Stimulated activated CD8-positive, alpha-beta memory T cell treated with anti-CD3 and anti-CD28 coated beads, Interleukin-15, amount 100 ng/mL, for 1 hour (primary cell): ENCODE data around the gene RIOK3.
A peak's percentile ranks its signal among the peaks of the same experiment; 100 is the strongest.
"Not testable (repeated sequence)": the region's sequence is repeated elsewhere in the genome, so short reads cannot be mapped to it uniquely, and the experiment has no call there.

Source experiments
- DNase-seq: peaks from one replicate; pipeline ENCODE4 v3.0.0-alpha.2; 2020; ENCODE audit warnings: low read depth

RIOK3 gene

DNA sequence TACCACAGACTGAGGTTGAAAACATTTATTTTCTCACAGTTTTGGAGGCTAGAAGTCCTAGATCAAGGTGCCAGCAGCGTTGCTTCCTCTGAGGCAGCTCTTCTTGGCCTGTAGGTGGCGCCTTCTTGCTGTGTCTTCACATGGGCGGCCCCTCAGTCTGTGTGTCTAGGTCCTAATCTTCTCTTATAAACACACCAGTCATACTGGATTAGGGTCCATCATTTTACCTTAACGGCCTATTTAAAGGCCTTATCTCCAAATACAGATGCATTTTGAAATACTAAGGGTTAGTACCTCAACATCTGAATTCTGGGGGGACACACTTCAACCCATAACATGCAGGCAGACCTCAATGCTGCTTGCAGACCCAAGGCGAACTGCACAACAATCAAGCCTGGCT is 45.8 kb downstream of the RIOK3 start:
- DNase-seq = peak; percentile 49

DNA sequence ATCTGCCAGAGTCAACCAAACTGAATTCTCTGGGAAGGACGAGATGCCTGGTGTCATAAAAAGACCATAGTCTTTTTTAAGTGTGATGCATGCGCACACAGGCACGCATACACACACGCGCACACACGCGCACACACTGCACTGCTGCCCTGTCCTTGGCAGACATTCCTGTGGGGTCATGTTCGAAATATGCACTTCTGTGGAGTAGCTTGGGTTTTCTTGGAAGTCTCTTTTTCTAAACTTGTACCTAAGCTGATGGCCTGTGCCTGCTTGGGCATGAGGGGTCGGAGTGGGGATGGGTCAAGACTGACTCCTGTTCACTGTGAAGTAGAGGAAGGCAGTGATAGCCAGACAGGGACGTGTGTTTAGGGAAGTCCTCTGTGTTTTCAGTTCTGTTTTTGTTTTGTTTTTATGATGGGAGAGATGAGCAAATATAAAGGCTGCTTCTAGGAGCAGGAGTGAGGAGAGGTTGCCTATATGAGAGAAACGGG is 46.2 kb downstream of the RIOK3 start:
- DNase-seq = no peak

DNA sequence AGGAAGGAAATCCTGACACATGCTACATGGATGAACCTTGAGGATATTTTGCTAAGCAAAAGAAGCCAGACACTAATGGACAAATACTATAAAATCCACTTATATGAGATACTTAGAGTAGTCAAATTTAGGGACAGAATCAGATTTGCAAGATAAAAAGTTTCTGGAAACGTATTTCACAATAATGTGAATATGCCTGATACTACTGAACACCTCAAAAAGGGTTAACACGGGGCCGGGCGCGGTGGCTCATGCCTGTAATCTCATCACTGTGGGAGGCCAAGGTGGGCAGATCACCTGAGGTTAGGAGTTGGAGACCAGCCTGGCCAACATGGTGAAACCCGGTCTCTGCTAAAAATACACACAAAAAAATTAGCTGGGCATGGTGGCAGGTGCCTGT is 48.5 kb downstream of the RIOK3 start:
- DNase-seq = no peak

DNA sequence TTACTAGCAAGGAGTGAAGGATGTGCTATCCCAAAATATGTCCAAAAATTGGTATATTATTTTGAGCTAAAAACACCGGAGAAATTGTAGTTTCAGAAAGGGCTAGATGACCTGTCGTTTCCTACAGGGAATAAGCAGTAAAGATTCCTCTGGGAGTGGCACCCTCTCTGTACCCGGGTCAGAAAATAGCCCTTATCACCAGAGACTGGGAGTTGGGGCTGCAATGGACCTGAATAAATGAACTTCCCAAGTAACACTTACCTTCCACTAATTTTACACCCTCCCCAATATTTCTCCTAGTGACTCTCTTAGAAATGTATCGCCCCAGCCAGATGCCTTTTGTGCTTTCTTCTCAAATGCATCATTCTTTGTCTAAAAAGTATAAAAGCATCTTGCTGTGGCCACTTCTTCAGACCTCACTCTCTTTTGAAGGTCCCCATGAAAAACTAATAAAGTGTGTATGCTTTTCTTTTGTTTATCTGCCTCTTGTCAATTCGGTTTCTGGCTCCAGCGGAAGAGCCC is 49.5 kb downstream of the RIOK3 start:
- no peak for DNase-seq

DNA sequence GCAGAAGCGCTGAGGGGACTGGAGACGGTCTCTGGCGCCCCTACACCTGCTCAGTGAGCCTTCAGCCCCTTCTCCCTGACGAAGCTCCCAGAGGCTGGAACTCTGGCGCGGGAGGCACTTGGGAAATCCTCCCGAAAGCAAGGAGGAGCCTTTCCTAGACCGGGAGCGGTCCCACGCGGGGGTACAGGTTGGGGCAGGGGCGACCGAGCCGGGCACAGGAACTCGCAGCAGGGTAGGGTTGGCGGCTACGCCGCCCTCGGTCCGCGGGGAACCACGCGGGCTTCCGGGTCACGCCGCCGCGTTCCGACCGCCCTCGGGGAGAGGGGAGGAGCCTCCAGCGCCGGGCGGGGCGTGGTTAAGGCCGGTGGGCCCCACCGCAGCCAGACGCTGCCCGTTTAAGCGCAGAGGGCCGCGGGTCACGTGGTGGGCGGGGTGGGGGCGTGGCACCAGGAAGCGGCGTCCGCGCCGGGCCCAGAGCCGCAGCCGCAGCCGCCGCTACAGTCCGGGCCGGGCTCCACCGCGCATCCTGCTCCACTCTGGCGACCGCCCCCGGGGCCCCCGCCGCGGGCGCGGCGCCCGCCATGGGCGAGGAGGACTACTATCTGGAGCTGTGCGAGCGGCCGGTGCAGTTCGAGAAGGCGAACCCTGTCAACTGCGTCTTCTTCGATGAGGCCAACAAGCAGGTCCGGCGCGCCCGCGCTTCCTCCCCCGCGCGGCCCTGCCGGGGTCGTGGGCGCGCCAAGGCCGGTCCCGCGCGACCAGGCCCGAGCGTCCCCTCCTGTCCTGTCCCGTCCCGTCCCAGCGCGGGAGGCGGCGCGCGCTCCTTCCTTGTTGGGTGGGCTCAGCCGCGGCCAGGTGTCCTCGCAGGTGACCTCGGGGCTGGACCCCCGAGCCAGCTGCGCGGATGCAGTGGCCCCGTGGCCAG is 50.2 kb downstream of the RIOK3 start, which contains the start of gene RMC1:
TSS of gene RMC1 (plus strand) at position 474 of the 925 bp plus-strand sequence. CDS start at position 582, 108 bp downstream.
- DNase-seq = peak; percentile 96

DNA sequence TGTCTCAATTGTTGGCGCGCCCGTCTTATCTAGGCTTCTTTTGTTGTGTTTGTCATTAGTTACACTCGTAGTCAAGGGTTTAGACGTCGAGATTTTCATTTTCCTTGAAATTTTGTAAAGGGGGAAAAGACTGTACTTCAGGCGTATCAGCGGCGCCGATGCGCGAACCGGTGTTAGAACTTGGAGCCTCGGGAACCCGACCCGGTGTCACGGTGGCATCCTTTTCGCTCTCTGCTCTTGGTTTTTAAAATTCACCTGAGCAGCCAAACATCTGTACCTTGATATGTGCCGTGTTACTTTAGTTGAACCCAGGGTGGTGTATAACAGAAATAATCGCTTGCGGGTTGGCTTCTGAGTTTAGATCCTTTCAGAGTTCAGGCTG is 50.9 kb downstream of the RIOK3 start:
- DNase-seq = no peak

DNA sequence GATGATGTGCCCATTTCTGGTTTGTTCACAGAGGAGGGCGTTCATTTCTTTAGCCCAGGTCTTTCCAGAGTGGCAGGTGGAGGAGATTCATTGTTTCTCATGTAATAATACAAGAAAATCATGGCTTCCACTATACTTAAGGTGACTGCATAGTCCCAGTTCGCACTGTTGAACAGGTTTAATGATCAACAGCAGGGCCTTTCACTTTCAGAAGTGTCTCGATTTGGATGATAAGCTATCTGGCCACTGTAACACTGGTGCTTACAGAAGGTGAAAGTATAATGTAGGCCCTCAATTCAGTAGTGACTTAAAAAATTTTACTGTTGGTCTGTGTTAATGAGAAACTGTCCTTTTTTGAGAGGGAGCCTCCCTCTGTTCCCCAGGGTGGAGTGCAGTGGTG is 51.6 kb downstream of the RIOK3 start:
- DNase-seq = no peak

DNA sequence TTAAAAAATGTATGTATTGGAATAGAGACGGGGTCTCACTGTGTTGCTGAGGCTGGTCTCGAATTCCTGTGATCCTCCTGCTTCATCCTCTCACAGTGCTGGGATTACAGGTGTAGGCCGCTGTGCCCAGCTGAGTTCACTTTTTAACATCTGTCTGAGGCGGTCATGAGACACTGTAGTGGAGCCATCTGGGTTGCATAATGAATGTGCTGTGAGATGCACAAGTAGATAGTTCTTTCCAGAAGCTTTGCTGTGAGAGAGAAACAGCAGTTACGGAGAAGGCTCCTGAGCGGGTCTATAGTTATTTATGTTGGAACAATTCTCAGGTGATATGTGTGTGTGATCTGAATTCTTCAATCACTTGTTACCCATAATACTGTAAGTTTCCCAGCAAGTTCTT is 53.3 kb downstream of the RIOK3 start:
- no peak for DNase-seq

DNA sequence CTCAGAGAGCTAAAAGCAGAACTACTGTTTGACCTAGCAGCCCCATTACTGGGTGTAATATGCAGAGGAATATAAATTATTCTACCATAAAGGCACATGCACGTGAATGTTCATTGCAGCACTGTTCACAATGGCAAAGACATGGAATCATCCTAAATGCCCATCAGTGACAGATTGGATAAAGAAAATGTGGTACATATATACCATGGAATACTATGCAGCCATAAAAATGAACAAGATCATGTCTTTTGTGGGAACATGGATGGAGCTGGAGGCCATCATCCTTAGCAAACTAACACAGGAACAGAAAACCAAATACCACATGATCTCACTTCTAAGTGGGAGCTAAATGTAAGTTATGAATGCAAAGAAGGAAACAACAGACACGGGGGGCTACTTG is 57.8 kb downstream of the RIOK3 start:
- DNase-seq = not testable (repeated sequence)

DNA sequence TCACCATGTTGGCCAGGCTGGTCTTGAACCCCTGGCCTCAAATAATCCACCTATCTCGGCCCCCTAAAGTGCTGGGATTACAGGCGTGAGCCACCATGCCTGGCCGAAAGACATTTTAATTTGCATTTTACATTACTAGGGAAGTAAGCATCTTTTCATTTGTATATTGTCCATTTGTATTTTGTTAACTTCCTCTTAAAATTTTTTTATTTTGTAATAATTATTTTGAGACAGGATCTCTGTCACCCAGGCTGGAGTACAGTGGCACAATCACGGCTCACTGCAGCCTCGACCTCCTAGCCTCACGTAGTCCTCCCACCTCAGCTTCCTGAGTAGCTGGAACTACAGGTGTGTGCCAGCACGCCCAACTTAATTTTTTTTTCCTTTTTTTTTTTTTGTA is 59.1 kb downstream of the RIOK3 start:
- DNase-seq = not testable (repeated sequence)

DNA sequence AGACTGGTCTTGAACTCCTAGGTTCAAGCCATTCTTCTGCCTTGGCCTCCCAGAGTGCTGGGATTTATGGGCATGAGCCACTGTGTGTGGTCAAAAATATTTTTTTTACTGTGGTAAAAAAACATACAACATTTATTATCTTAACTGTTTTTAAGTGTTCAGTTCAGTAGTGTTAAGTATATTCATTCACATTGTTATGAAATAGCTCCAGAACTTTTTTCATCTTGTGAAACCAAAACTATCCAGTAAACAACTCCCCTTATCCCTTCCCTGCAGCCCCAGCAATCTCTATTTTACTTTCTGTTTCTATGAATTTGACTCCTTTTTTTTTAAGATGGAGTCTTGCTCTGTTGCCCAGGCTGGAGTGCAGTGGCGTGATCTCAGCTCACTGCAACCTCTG is 59.6 kb downstream of the RIOK3 start:
- no peak for DNase-seq

DNA sequence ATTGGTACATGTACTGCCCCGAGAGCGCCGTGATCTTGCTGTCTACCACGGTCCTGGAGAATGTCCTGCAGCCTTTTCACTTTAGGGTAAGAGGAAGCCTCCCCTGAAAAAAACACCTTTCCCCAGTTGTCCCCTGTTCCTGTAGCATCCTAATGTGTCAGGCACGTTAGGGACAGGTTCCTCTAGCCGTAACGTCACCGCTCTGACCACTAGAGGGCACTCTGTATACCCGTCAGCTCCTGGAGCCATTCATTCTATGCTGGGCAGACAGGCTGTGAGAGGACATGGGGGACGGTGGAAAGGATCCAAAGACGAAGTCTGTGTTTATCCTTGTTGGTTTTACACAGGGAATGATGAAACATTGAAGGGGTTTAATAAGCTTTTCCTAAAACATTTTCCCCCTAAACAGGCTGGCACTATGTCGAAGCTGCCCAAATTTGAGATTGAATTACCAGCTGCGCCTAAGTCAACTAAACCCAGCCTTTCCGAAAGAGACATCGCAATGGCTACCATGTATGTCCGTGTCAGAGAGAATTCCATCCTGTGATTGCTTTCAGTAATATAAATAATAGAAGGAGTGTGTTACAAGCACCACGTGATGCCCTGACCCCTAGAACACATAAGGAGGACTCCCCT is 62.9 kb downstream of the RIOK3 start:
- peak; percentile 58 for DNase-seq

DNA sequence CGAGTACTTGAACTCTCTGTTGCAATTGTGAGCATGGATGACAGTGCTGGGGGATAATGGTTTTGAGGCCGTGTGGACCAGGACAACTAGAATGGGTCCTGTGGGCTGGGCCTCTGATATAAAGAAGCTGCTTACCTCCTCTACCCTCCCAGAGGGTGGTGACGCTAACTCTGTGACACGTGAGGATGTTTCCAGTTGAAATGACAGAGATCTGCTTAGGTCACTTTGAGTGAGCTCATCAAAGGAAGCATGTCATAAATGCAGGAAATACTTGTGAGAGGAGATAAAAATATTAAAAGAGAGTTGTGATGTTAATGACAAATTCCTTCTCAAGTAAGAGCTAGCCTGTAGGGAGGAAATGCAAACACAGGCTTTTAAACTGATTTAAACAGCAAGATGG is 66.6 kb downstream of the RIOK3 start:
- no peak for DNase-seq

DNA sequence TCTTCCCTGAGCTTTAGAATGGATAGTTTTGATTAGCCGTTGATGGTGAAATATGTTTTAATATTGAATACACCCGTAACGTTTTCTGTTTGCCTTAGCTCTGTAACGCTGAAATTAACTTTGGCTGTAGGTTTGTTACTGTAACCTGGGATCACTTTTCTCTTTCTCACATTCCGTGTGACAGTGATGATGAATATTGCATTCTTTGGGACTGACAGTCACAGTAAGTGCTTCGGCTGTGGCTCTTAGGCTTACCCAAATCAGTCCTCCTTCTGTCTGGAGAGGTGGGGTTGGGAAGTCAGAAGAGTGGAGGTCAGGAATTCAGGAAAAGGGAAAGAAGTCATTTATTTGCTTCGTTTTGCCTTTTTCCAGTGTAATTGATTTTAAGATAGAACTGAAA is 68.2 kb downstream of the RIOK3 start:
- DNase-seq = no peak

DNA sequence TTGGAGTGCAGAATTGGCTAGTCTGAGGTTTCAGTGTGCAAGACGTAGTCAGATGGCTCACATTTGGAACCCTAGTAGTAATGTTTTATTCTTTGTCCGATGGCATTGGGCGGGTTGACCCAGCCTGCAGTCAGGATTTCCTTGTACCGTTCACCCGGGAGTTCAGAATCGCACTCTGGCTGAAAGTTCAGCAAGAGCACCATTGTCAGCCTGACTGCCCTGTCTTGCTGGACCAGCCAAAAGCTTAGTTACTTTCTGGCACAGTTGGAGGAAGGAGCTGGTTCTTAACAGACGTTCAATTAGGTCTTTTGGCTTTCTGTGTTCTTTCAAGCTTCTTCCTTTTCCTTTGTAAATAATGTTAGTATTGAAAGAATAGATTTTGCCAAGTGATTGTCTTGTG is 68.8 kb downstream of the RIOK3 start:
- DNase-seq = no peak

DNA sequence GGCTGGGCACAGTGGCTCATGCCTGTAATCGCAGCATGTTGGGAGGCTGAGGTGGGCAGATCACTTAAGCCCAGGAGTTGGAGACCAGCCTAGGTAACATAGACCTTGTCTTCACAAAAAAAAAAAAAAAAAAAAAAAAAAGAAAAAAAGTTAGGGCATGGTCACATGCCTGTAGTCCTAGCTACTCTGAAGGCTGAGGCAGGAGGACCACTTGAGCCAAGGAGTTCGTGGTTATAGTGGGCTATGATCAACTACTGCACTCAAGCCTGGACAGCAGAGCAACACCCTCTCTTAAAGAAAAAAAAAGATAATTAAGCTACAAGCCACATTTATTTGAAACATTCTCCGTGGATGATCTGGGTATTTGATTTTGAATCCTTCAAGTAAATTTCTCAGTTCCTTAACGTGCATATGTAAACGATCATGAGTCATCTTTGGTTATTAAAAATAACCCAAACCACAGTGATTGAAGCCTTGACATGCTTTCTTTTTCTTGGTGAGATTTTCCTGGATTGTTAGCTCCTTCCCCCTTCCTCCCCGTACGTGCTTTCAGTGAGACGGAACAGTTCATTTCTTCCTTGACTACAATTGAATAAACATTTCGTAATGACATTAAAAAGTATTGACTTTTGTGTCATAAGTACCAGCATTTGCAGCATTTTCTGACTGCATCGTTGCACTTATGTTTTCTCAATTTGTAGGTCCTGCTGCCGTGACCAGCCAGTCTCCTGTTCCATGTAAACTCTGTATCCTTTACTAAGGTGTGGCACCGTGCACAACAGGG is 70.5 kb downstream of the RIOK3 start:
- no peak for DNase-seq

DNA sequence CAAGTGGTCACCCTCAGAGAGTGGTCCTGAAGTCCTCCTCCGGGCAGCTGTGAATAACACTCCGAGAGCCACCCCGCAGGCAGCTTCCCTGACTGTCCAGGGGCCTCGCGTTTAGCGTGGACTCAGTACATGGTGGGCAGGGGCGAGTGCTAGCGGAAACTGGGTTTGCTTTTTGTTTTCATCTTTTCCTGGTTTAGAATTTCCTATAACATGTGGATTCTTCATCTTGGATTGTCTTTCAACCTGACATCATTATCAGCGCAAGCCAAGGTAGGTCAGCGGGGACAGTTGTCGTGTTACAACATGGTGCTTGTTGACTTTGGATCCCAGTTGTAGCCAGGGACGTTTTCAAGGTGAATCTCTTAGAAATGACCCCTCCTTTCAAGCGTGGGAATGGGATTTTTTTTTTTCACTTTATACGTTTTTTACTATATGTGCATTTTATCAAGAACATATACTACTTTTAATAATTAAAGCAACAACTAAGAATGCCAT is 71.2 kb downstream of the RIOK3 start:
- no peak for DNase-seq

DNA sequence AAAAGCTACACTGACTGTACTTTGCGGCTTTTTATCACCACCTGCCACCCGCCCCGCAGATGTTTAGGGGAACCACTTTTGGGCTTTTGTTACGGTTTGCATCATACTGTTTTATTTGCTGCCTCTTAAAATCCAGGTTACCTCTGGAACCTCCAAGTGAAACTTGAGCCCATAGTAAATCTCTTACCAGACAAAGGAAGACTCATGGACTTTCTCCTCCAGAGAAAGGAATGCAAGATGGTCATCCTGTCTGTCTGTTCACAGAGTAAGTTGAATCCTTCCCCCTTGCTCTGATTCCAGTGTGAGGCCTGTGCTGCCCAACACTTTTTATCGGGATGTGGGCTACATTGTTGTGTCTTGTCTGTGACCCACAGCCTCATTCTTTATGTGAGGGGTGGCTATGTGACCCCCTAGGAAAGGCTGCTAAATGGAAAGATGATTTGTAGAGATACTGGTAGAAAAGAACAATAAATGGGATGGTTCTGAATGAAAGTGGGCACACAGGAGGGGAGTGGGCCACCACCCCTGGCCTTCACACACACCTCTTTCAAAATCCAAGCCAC is 73.5 kb downstream of the RIOK3 start:
- no peak for DNase-seq

DNA sequence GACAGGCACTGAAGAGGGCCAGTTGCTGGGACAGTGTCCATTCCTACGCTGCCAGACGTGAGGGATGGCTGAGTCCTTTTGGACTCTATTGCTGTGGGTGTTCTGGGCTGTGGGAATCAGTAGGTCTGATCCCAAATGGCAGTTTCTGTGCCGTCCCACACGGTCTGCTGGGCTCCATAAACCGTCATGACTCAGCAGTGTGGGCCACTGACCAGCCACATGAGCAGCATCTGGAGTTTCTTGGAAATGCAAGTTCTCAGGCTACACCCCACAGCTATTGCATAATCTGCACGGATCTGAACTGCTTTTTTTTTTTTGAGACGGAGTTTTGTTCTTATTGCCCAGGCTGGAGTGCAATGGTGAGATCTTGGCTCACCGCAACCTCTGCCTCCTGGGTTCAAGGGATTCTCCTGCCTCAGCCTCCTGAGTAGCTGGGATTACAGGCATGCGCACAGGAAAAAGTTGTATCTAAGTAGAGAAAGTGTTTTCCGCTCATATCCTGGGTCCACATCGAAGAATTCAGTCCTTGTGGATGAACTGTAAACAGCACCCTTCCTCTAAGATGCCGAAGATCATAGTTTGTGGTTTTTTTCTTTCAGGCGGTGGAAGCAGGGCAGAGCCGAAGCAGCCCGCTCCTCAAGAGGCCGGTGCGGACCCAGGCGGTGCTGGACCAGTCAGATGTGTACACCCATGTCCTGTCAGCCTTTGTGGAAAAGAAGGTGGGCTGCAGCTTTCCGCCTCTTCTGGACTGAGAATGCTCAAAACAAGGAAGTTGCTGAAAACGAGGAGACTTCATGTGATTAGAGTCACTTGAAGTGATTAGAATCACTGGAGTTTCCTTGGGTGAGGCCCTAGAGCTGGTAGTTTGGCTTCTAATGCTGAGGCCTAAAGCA is 75.7 kb downstream of the RIOK3 start:
- no peak for DNase-seq

DNA sequence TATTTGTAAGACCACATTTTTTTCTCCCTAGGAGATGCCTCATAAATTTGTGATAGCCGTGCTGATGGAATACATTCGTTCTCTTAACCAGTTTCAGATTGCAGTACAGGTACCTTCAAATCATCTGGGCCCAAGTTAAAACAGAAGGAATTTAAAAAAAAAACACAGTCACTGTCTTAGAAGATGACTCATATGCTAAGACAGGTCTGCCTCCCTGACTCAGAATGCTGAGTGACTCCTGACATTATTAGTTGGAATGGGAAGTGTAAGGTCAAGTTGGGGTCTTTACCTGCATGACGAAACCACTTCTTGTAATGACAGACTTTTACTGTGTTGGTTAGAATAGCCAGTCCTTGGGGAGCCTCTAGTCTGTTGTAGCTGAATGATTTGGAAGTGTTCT is 76.5 kb downstream of the RIOK3 start:
- DNase-seq = no peak

DNA sequence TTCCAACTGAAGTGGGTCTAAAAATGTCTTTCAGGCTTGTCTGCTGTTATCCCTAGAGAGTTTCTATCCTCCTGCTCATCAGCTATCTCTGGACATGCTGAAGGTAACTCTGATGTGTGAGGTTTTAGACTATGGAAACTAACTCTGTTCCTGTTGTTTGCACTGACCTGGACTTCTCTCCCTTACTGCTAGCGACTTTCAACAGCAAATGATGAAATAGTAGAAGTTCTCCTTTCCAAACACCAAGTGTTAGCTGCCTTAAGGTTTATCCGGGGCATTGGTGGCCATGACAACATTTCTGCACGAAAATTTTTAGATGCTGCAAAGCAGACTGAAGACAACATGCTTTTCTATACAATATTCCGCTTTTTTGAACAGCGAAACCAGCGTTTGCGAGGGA is 77.1 kb downstream of the RIOK3 start:
- no peak for DNase-seq
